ENCODE measurements around the gene PCDHGA1.

The PCDHGA1 gene

DNA sequence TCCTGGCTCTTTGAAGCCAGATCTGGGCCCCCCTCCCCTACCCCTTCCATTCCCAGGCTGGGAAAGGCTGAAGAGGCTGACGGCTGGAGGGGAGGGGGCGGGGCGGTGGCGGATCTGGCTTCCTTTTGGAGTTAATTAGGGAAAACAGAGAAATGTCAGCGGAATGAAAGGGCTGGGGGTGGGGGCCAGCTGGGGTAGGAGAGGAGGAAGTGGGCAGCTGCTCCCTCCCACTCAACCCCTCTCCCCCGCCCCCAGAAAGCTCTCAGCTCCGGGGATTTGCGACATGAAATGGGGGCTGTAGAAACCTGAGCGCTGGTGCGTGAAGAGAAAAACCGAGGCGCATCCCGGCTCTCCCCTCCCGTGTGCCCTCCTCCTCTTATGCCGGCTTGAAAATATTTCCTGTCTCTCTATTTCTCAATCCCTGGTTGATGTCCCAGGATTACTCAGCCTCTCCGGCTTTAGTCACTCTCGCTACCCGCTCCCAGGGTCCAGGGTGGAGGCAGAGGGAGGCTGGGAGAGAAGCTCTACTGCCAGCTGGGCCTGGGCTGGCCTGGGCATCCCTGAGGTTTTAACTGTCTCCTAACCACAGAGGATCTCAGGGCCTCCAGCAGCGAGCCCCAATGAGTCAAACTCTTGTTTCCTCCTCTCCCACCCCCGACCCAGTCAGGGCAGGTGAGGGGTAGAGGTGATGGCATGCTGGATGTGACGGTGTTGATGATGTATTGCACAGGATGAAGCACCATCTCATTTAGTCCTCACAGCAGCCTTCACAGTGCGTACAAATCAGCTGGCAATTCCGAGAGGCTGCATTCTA is 178.7 kb downstream of the PCDHGA1 start:
- DNase-seq (ENCODE audit: extremely low spot score, insufficient read length, low read depth) (no peak), FAIRE-seq (peak; percentile 75)

DNA sequence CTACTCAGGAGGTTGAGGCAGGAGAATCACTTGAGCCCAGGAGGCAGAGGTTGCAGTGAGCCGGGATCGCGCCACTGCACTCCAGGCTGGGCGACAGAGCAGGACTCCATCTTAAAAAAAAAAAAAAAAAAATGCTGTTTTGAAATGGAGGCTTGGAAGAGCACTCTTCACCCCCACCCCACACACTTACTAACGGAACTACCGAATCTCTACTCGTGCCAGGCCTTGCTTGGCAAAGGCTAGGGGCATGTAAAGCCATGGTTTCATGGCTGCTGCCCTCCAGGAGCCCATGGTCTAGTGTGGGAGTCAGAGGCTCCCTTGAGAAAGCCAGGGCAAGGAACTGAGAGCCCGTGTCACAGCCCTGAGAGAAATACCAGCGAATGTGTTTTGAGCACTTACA is 179.8 kb downstream of the PCDHGA1 start:
- FAIRE-seq = no peak

DNA sequence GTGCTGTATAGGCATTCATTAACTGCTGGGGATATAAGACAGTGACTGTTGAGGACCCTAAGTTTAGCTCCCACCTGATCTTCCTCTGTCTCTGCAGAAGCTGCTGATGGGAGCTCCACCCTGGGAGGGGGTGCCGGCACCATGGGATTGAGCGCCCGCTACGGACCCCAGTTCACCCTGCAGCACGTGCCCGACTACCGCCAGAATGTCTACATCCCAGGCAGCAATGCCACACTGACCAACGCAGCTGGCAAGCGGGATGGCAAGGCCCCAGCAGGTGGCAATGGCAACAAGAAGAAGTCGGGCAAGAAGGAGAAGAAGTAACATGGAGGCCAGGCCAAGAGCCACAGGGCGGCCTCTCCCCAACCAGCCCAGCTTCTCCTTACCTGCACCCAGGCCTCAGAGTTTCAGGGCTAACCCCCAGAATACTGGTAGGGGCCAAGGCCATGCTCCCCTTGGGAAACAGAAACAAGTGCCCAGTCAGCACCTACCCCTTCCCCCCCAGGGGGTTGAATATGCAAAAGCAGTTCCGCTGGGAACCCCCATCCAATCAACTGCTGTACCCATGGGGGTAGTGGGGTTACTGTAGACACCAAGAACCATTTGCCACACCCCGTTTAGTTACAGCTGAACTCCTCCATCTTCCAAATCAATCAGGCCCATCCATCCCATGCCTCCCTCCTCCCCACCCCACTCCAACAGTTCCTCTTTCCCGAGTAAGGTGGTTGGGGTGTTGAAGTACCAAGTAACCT is 180.7 kb downstream of the PCDHGA1 start:
- no peak for DNase-seq (ENCODE audit: extremely low spot score, insufficient read length, low read depth)
- FAIRE-seq = peak; percentile 88

More for the DNA sequence above, 179.8 kb downstream of the PCDHGA1 start:
- no peak for DNase-seq (ENCODE audit: extremely low spot score, insufficient read length, low read depth)

DNA sequence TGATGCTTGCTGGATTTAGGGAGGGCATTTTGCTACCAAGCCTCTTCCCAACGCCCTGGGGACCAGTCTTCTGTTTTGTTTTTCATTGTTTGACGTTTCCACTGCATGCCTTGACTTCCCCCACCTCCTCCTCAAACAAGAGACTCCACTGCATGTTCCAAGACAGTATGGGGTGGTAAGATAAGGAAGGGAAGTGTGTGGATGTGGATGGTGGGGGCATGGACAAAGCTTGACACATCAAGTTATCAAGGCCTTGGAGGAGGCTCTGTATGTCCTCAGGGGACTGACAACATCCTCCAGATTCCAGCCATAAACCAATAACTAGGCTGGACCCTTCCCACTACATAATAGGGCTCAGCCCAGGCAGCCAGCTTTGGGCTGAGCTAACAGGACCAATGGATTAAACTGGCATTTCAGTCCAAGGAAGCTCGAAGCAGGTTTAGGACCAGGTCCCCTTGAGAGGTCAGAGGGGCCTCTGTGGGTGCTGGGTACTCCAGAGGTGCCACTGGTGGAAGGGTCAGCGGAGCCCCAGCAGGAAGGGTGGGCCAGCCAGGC is 181.5 kb downstream of the PCDHGA1 start:
- FAIRE-seq (no peak), DNase-seq (ENCODE audit: extremely low spot score, insufficient read length, low read depth) (no peak)

DNA sequence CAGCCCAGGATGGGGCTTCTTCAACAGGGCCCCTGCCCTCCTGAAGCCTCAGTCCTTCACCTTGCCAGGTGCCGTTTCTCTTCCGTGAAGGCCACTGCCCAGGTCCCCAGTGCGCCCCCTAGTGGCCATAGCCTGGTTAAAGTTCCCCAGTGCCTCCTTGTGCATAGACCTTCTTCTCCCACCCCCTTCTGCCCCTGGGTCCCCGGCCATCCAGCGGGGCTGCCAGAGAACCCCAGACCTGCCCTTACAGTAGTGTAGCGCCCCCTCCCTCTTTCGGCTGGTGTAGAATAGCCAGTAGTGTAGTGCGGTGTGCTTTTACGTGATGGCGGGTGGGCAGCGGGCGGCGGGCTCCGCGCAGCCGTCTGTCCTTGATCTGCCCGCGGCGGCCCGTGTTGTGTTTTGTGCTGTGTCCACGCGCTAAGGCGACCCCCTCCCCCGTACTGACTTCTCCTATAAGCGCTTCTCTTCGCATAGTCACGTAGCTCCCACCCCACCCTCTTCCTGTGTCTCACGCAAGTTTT is 182.1 kb downstream of the PCDHGA1 start:
- DNase-seq (ENCODE audit: extremely low spot score, insufficient read length, low read depth) (no peak), FAIRE-seq (peak; percentile 83)

DNA sequence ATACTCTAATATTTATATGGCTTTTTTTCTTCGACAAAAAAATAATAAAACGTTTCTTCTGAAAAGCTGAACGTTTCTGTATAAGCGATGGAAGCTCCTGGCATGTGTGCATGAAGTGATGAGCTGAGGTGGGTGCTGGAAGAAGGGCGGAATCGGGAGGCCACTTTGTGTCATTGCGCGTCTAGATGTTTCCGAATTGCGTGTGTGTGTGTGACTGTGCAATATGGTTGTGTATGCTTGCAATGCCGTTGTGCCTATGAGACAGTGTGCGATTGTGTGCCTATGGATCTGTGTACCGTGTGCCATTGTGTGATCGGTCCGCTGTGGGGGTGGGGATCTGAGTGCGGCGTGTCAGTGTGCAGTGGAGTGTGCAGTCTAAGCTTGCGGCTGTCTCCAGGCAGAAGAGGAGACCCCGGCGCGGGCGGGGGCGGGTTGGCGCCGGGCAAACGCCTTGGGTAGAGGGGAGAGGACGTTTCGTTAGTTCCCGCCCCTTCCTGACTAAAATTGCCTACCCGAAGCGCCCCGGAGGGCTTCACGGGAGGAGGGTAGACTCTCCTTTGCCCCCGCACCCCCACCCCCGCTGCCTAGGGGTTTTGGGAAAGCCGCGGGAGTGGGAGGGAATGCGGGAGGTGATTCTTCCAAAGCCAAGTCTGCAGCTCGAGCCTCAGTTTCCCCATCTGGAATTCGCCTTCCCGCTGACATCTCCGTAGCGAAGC is 182.8 kb downstream of the PCDHGA1 start:
- DNase-seq (ENCODE audit: extremely low spot score, insufficient read length, low read depth) (no peak), FAIRE-seq (peak; percentile 72)

DNA sequence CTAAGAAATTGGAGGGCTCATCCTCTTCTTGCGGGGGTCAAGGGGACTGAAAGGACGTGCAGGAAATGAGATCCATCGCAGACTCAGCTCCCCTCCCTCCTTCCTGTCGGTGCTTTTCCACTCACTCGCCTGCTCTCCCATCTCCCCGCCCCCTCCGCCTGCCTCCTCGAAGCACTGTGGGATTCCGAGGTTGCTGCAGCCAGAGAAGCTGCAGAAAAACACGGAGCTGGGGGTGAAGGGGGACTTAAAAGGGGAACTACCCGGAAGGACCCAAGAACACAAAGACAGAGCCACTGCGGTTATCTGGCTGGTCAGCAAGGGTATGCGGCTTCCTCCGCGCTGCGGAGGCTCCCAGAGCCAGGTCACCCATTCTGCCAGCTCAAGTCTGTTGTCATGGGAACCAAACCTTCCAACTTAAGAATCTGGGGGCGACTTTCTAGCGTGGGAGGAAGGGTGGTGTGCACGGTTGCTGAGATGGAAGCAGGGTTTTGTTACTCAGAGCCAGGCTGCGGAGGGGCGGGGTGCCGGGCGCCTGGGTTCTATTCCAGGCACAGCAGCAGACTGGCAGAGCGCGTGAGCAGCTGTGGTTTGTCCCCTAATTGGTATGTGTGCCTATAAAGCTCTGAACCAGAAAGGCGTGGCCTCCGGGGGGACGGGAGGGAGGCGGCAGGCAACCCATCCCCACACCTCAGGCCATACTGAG is 183.5 kb downstream of the PCDHGA1 start:
- FAIRE-seq = peak; percentile 85

DNA sequence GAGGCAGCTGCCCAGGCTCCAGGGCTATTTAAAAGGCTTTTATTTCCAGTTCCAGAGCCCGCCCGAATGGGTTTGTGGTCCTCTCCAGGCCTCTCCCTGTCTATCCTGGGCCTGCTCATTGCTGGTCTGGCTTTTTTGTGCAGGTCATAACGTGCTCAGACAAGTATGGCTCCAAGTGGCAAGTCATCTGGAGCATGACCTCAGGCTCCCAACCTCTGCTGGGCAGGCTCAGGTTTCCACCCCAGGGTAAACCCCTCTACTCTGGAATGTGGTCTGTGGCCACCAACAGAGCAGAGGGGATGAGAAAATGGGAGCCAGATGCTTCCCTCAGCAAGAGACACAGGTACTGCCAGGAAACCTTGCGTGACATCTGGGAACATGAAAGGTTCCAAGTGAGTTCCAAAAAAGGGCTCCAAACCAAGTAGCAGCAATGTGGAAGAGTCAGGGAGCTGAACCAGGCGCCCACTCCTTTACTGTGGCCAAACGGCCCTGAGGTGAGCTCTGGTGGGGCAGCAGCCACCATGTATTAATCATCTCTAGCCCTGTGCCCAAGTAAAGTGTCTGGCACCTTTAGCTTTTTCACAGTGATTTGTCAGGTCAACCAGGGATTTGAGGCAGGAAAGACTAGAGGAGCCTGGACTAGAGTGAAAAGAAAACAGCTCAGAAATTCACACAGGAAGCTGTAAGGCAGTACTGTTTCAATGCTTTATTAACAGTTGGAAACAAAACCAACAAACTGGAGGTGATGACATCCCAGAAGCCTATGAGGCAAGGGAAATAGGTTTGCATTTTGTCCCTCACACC is 184.2 kb downstream of the PCDHGA1 start:
- DNase-seq (ENCODE audit: extremely low spot score, insufficient read length, low read depth) (no peak), FAIRE-seq (peak; percentile 90)

More for the DNA sequence above, 183.5 kb downstream of the PCDHGA1 start:
- DNase-seq (ENCODE audit: extremely low spot score, insufficient read length, low read depth) = no peak

DNA sequence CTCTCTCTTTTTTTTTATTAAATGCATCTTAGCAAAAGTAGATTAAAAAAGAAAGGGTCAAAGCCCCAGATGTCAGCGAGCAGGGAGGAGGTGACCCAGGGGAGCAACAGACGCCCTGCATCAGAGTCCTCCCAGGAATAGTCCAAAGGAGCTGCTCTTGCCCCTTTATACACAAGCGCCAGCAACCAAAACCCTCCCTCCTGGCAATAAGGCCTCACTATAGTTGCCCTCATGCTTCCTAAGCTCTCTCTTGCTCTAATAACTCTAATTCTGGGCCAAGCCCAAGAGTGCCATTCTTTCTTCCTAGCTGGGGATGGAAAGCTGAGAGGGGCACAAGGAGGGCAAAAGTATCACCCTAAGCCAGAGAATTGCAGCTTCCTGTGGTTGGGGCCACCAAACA is 184.8 kb downstream of the PCDHGA1 start:
- FAIRE-seq = no peak
- DNase-seq (ENCODE audit: extremely low spot score, insufficient read length, low read depth) = no peak

DNA sequence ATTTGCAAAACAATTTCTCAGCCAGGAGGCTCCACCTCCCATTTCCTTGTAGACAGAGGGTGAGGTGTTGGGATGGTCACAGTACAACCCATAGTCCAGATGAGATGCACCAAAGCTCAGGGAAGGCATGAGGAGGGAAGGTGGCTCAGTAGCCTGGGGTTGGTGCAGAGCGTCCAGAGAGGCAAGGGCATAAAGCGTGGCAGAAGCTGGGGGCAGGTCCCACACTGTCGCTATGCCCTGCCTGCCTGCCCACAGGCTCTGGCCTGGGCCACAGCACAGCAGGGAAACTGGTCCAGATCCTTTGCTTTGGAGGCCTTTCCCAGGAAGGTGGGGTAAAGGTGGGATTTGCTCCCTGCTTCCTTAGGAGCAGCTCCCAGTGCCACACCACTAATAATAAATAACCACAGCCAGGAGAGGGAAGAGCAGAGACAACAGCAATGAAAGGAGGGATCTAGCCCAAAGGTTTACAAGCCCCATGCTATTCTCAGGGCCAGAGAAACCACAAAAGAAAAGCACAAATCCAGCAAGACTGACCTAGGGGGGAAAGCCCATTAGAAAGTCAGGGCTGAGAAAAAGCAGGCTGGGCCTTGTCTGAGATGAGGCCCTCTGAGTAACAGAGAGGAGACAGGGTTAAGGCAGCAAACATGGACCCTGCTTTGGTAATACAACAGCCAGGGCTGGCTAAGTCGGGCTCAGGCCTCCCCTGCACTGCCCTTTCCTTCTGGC is 185.8 kb downstream of the PCDHGA1 start:
- no peak for FAIRE-seq
- DNase-seq (ENCODE audit: extremely low spot score, insufficient read length, low read depth) = no peak

DNA sequence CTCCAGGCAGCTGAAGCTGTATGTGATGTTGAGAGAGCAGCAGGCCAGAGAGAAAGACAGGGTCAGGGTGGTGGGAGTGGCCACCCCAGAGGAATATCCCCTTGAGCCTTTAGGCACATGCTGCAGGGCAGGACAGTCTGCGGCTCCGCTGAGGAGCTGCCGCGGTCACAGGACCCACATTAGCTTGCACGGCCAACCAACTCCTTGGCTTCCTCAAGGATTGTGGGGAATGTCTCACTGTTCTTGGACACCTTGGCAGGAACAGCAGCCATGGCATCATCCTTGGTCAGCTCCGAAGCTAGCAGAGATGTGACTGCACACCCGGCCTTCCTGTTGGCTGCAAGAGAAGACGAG is 186.3 kb downstream of the PCDHGA1 start:
- DNase-seq (ENCODE audit: extremely low spot score, insufficient read length, low read depth) (no peak), FAIRE-seq (no peak)

DNA sequence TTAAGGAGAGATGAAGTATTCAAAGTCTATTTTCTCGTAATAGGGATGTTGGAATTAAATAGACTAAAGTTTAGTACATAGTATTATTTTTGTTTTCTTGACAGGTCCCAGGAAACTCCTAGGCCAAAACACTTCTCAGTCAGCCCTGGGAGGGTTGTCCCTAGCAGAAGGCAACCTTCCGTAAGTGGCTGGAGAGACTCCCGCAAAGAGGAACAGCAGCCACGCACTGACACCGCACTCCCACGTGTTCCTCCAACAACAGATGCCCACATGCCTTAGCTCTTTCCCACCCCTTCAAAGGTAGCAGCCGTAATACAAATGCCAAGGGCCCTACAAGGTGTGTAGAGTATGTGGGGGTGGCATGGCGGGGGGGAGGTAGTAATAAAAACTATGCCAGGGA is 187.0 kb downstream of the PCDHGA1 start:
- no peak for FAIRE-seq
- DNase-seq (ENCODE audit: extremely low spot score, insufficient read length, low read depth) = no peak

DNA sequence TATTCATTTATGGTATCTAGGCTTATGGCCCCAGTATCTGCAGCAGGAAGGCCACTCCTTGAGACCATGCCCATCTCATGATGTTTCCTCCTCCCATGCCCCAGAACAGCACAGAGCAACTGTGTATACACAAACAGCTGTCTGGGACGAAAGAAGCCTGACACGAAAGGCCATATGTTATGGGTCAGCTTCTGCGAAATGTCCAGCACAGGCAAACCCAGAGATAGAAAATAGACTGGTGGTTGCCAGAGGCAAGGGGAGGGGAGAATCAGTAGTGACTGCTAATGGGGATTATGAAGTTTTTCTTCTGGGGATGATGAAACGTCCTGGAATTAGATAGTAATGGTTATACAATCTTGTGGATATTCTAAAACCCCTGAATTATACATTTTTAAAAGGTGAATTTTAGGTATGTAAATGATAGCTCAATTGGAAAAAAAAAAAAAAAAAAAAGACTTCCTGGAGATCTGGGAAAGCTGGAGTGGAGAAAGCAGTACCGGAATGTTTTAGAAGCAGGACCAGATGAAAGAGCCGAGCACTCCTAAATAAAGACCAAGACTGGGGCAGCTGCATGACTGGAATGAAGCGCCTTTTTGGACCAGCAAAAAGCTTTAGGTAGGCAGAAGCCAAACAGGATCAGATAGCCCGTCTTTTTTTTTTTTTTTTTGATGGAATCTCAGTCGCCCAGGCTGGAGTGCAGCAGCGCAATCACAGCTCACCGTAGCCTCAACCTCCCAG is 187.7 kb downstream of the PCDHGA1 start:
- DNase-seq (ENCODE audit: extremely low spot score, insufficient read length, low read depth) = no peak
- no peak for FAIRE-seq

DNA sequence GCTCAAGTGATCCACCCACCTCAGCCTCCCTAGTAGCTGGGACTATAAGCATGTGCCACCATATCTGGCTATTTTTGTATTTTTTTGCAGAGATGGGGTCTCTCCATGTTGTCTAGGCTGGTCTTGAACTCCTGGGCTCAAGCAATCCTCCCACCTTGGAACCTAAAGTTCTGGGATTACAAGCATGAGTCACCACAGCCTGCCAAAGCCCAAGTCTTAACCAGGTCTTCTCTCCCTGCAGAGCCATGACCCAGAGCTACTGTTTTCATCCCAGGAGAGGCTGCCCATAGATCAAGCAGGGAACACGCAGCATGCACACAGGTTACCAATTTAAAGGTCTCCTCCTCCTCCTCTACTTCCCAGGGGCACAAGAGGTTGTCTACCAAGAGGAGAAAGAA is 188.3 kb downstream of the PCDHGA1 start:
- no peak for FAIRE-seq
- no peak for DNase-seq (ENCODE audit: extremely low spot score, insufficient read length, low read depth)

DNA sequence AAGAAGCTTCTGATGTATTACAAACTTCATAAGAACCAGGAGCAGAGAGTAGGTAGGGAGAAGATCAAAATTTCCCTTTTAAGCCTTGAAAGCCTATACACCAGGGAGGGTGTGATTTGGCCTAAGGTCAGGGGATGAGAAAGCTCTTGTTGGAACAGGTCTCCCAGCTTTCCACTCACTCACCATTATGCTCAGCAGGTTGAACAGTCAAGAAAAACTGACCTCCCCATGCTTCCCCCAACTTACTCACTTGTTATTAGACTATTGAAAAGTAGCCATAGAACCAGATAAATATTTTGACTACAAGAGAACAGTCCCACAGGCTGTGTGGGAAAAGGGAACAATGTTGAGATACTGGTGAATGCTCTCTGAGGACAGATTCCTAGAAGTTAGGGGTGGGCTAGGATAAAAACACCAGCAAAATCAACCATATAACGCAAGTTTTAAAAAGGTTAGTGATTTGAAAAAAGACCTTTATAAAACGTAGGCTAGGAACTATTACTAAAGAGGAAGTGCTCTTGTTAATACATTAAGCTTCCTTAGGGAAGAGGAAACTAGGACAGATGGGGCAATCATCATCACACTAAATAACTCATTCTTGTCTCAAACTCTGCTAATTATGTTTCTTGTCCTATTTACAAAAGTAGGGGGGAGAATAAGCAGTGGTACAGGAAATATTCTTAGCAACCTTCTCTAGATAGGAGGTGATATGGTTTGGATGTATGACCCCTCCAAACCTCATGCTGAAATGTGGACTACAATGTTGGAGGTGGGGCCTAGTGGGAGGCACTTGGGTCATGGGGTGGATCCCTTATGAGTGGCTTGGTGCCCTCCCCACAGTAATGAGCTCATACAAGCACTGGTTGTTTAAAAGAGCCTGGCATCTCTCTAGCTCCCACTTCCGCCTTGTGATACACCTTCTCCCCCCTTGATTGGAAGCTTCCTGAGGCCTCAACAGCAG is 189.6 kb downstream of the PCDHGA1 start:
- no peak for DNase-seq (ENCODE audit: extremely low spot score, insufficient read length, low read depth)
- FAIRE-seq = no peak

DNA sequence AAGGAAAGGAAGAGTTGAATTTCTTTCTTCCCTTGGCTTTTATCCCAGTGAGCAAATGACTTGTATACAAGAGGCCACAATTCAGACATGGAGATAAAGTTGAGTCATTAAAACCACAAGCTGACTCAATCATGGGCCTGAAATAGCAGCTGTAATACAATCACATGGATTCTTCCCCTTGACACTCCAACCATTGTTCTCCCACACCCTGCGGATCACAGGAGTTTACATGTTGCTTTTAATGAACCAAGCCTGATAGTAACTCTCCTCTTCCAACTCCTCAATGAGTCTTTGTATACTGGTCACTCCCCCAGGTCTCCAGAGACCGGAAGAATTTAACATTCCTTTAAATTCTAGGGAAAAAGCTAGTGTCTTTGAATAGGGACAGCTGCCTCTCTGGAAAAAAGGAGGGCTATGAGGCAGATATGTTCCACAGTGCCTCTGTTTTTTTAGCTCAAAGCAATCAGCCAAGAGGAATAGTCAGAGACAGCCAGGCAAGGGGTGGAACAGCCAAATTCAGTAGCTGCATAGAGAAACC is 191.0 kb downstream of the PCDHGA1 start:
- no peak for DNase-seq (ENCODE audit: extremely low spot score, insufficient read length, low read depth)
- no peak for FAIRE-seq

Data from GM18507 (cell line).